SU-DHL-6 (cell line): ENCODE data around the gene EMP1.

ENCODE experiments used
- H2AFZ ChIP-seq: fragments of 200-600 bp; sonication (generic); 2 replicates; pipeline ENCODE4 v1.6.1; 2014; ENCODE audit warnings: low read depth, mild to moderate bottlenecking, moderate library complexity, mixed read lengths, antibody characterized with exemption, low read length; ENCODE audit not compliant: severe bottlenecking
- H3F3A ChIP-seq: fragments of 200-600 bp; shearing (Covaris generic); 2 replicates; pipeline ENCODE4 v1.6.0; 2016; ENCODE audit warnings: antibody characterized with exemption, mild to moderate bottlenecking; ENCODE audit not compliant: insufficient read depth
- H3K27ac ChIP-seq: fragments of 200-600 bp; sonication (generic); 2 replicates; pipeline ENCODE4 v1.5.1; 2016; ENCODE audit warnings: low read depth, mild to moderate bottlenecking, low read length, moderate library complexity, mixed read lengths
- H3K27me3 ChIP-seq: fragments of 200-600 bp; sonication (generic), shearing (Covaris generic); 2 replicates; pipeline ENCODE4 v1.6.0; 2014; ENCODE audit warnings: mild to moderate bottlenecking, low read length
- H3K36me3 ChIP-seq: fragments of 200-600 bp; sonication (generic); 2 replicates; pipeline ENCODE4 v1.6.1; 2014; ENCODE audit warnings: mild to moderate bottlenecking, low read length, mixed read lengths
- H3K4me2 ChIP-seq: fragments of 300-600, 200-600 bp; shearing (Covaris generic), sonication (generic); 2 replicates; pipeline ENCODE4 v1.6.0; 2014; ENCODE audit warnings: low read length, low read depth, mild to moderate bottlenecking; ENCODE audit not compliant: poor library complexity, severe bottlenecking
- H3K4me3 ChIP-seq: fragments of 200-600 bp; sonication (generic); 2 replicates; pipeline ENCODE4 v1.5.1; 2014; ENCODE audit warnings: antibody characterized with exemption, low read length, mild to moderate bottlenecking, mixed read lengths; ENCODE audit not compliant: insufficient read depth, poor library complexity, severe bottlenecking
- H3K79me2 ChIP-seq: fragments of 200-600 bp; sonication (generic); 2 replicates; pipeline ENCODE4 v1.6.1; 2014; ENCODE audit warnings: mild to moderate bottlenecking, low read length, moderate library complexity; ENCODE audit not compliant: insufficient read depth
- H3K9ac ChIP-seq: fragments of 200-600 bp; sonication (generic); 2 replicates; pipeline ENCODE4 v1.7.0; 2014; ENCODE audit warnings: mild to moderate bottlenecking, low read length
- H3K9me2 ChIP-seq: fragments of 200-600 bp; sonication (generic); replicated peaks from 2 replicates; pipeline ENCODE4 v1.6.1; 2014; ENCODE audit warnings: low read length; ENCODE audit not compliant: insufficient read depth
- H3K9me3 ChIP-seq: fragments of 200-600 bp; sonication (generic); 2 replicates; pipeline ENCODE4 v1.6.1; 2014; ENCODE audit warnings: low read length, mixed read lengths; ENCODE audit not compliant: insufficient read depth
- H4K20me1 ChIP-seq: fragments of 200-600 bp; sonication (generic); 2 replicates; pipeline ENCODE4 v1.6.1; 2014; ENCODE audit warnings: low read depth, mild to moderate bottlenecking, antibody characterized with exemption, low read length, moderate library complexity, mixed read lengths
- EZH2phosphoT487 ChIP-seq: fragments of 200-600 bp; sonication (generic), shearing (Covaris generic); conservative IDR thresholded peaks from 2 replicates; pipeline ENCODE4 v1.6.1; 2018; ENCODE audit warnings: mild to moderate bottlenecking, antibody characterized with exemption, low read length, moderate library complexity, mixed read lengths
- TF ChIP-seq, protein P1 (sequence below): fragments of 200-600 bp; sonication (generic); IDR thresholded peaks from one replicate; pipeline ENCODE4 v1.5.1; 2017; ENCODE audit warnings: antibody characterized with exemption, mild to moderate bottlenecking, low read length, moderate library complexity; ENCODE audit not compliant: insufficient read depth, poor library complexity, severe bottlenecking

The EMP1 gene

DNA sequence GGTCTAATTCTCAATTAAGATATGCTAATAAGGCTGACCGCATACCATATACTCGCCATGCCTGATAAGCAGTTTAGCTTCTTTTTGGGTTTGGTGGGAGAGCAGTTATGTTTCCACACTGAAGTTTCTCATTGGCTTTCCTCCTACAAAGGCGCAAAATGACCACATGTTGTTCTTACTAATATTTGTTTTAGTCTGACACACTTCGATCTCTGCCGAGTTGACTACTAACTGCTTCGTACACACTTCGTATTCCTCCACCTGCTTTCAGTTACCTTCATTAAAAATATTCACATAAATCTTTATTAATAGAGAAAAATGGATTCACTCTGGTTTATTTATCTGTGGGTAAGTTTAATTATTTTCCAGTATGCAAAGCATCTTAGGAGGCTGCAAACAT, 41.7 kb downstream of the EMP1 start:
- Histone ChIP-seq H3K4me2 (no peak overlapping the region), H3K4me3 (no peak overlapping the region), H3K9ac (no peak overlapping the region), H4K20me1 (no peaks in the 10 kb centered on the region), H3K79me2 (no peaks in the 10 kb centered on the region), H3F3A (no peaks in the 10 kb centered on the region), H3K36me3 (no peaks in the 10 kb centered on the region), H3K27ac (no peak overlapping the region), H3K9me2 (no peaks in the 10 kb centered on the region), H2AFZ (no peak overlapping the region), H3K9me3 (no peaks in the 10 kb centered on the region), H3K27me3 (no peaks in the 10 kb centered on the region)
- no peak for TF ChIP-seq EZH2phosphoT487
- TF ChIP-seq, protein P1, sequence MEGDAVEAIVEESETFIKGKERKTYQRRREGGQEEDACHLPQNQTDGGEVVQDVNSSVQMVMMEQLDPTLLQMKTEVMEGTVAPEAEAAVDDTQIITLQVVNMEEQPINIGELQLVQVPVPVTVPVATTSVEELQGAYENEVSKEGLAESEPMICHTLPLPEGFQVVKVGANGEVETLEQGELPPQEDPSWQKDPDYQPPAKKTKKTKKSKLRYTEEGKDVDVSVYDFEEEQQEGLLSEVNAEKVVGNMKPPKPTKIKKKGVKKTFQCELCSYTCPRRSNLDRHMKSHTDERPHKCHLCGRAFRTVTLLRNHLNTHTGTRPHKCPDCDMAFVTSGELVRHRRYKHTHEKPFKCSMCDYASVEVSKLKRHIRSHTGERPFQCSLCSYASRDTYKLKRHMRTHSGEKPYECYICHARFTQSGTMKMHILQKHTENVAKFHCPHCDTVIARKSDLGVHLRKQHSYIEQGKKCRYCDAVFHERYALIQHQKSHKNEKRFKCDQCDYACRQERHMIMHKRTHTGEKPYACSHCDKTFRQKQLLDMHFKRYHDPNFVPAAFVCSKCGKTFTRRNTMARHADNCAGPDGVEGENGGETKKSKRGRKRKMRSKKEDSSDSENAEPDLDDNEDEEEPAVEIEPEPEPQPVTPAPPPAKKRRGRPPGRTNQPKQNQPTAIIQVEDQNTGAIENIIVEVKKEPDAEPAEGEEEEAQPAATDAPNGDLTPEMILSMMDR: no peak

DNA sequence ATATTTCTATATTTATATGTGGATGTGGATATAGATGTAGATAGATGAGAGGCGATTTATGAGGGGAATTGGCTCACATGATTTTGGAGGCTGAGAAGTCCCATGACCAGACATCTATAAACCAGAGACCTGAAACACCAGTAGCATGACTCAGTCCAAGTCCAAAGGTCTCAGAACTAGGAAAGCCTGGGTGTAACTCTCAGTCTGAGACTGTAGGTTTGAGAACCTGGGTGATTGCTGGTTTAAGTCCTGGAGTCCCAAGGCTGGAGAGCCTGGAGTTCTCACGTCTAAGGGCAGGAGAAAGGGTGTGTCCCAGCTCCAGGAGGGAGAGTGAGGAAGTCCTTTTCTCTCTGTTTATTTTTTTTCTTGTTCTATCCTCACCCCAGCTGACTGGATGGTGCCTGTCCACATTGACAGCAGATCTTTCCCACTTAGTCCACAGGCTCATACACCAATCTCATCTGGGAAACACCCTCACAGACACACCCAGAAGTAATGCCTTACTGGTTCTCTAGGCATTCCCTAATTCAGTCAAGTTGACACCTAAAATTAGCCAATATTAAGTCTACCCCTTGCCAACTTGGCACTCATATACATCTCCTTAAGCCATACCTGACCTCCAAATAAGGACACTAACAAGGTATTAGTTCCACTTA, 45.4 kb downstream of the EMP1 start:
- no peaks in the 10 kb centered on the region for H3K9me2 ChIP-seq
- no peak overlapping the region for H3K27ac ChIP-seq
- H3K79me2 ChIP-seq: no peaks in the 10 kb centered on the region
- no peaks in the 10 kb centered on the region for H3F3A ChIP-seq
- H3K9me3 ChIP-seq: no peaks in the 10 kb centered on the region
- no peak for TF ChIP-seq EZH2phosphoT487
- TF ChIP-seq, protein P1: no peak
- no peak overlapping the region for H3K9ac ChIP-seq
- no peaks in the 10 kb centered on the region for H3K27me3 ChIP-seq
- no peaks in the 10 kb centered on the region for H3K36me3 ChIP-seq
- H3K4me3 ChIP-seq: no peak overlapping the region
- no peaks in the 10 kb centered on the region for H4K20me1 ChIP-seq
- no peak overlapping the region for H2AFZ ChIP-seq
- H3K4me2 ChIP-seq: no peak overlapping the region

DNA sequence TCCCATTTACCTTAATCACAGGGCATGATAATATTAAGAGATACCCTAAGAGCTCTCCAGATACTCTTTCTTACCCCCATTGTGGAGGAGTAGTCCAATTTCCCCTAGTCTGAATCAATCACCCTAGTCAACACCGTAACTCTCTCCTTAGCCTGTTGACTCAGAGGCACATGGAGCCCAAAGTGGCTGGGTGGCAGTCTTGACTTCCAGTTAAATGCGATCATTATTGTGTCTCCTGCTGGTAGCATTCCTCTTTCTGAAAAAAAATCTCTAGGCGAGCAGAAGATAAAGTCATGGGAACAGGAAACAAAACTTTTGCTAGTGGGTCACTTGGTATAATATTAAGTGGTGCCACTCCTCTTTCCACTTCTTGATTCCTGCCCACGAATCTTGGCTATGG, 46.4 kb downstream of the EMP1 start:
- Histone ChIP-seq H2AFZ (no peak overlapping the region), H3K4me2 (no peak overlapping the region), H4K20me1 (no peaks in the 10 kb centered on the region), H3K9me2 (no peaks in the 10 kb centered on the region), H3F3A (no peaks in the 10 kb centered on the region), H3K27me3 (no peaks in the 10 kb centered on the region), H3K9me3 (no peaks in the 10 kb centered on the region), H3K79me2 (no peaks in the 10 kb centered on the region), H3K36me3 (no peaks in the 10 kb centered on the region), H3K9ac (no peak overlapping the region), H3K27ac (no peak overlapping the region), H3K4me3 (no peak overlapping the region)
- TF ChIP-seq EZH2phosphoT487: no peak
- TF ChIP-seq, protein P1: no peak
